Fibroblast of gingiva (primary cell): ENCODE results near the gene PVALEF.

Experiments used
- DNase-seq: peaks from one replicate; pipeline ENCODE4 v3.0.0-alpha.2; 2011; ENCODE audit warnings: low read depth

The PVALEF gene

GRCh38 chr17:81163051-81163695 lies 2.1 kb upstream of the PVALEF start:
- DNase-seq = no peak

GRCh38 chr17:81163703-81164370 lies 1.5 kb upstream of the PVALEF start:
- no peak for DNase-seq

- no peak for DNase-seq
Measured at GRCh38 chr17:81164371-81165245, 699 bp upstream of the PVALEF start.

- no peak for DNase-seq
Measured at GRCh38 chr17:81166033-81166492, 756 bp downstream of the PVALEF start, which contains the start of gene AATK. TSS of gene AATK (minus strand) at chr17:81166221. CDS start at chr17:81165992, 229 bp downstream.

GRCh38 chr17:81167194-81167524 lies 1.9 kb downstream of the PVALEF start:
- DNase-seq = no peak

GRCh38 chr17:81167638-81168037 lies 2.3 kb downstream of the PVALEF start:
- DNase-seq = no peak

GRCh38 chr17:81169870-81170309 lies 4.6 kb downstream of the PVALEF start:
- DNase-seq = no peak

- DNase-seq = no peak
Measured at GRCh38 chr17:81170727-81171494, 5.6 kb downstream of the PVALEF start.

- DNase-seq = peak; percentile 19
Measured at GRCh38 chr17:81171941-81172340, 6.6 kb downstream of the PVALEF start.

- no peak for DNase-seq
Measured at GRCh38 chr17:81173052-81173761, 7.9 kb downstream of the PVALEF start.

GRCh38 chr17:81173762-81174155 lies 8.5 kb downstream of the PVALEF start:
- DNase-seq = peak; percentile 78

GRCh38 chr17:81176666-81177065 lies 11.4 kb downstream of the PVALEF start:
- DNase-seq = no peak

- no peak for DNase-seq
Measured at GRCh38 chr17:81178136-81179091, 13.1 kb downstream of the PVALEF start.

GRCh38 chr17:81179220-81179619 lies 13.9 kb downstream of the PVALEF start:
- DNase-seq = no peak

- no peak for DNase-seq
Measured at GRCh38 chr17:81179861-81180260, 14.6 kb downstream of the PVALEF start.

GRCh38 chr17:81180836-81181810 lies 15.8 kb downstream of the PVALEF start:
- DNase-seq = no peak

GRCh38 chr17:81181811-81182185 lies 16.5 kb downstream of the PVALEF start:
- no peak for DNase-seq

- DNase-seq = no peak
Measured at GRCh38 chr17:81182596-81182995, 17.3 kb downstream of the PVALEF start.

- DNase-seq = no peak
Measured at GRCh38 chr17:81183316-81183715, 18.0 kb downstream of the PVALEF start.
